Measurements from ENCODE around the gene NKD2.

DNA sequence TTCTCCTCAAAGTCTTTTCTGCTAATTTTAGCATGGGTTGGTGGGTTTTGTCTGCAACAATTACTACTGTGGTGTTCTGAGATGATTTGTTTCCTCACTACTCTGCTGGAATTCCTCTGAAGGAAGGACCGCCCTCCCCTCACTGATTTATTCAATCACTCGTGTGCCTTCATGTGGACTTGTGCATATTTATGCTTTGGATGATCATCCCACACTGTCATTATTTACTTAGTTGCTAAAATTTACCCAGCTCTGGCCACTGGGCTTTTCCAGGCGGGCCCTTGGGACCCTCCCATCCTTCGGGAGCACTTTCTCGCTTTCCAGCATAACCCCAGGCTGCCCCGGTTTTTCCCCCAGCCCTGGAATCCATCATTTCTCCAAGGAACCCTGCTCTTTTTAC, 41.7 kb upstream of the NKD2 start:
- TF ChIP-seq YY1 (IDR thresholded peaks at IDR 0.05; ENCODE audit: insufficient read depth, insufficient read length) (no peak), SUZ12 (IDR thresholded peaks at IDR 0.05; ENCODE audit: extremely low read depth, insufficient read depth, insufficient read length) (no peak)
